H1 (cell line): ENCODE measurements around the gene GRIK4.

Experiments used
- GABPA ChIP-seq: IDR thresholded peaks from 2 replicates; pipeline ENCODE4 v1.6.1; 2011; ENCODE audit warnings: mild to moderate bottlenecking, low read length, moderate library complexity, borderline replicate concordance; ENCODE audit not compliant: insufficient read depth
- POLR2A ChIP-seq, 2 experiments: IDR thresholded peaks; 1 replicate in 1 of 2; 2 replicates in 1 of 2; pipeline ENCODE4 v1.6.1; 2011; ENCODE audit warnings: low read depth in 2 of 2, low read length in 2 of 2, mild to moderate bottlenecking in 2 of 2; ENCODE audit errors: control extremely low read depth in 1 of 2
- SP1 ChIP-seq: IDR thresholded peaks from 2 replicates; pipeline ENCODE4 v1.6.1; 2011; ENCODE audit warnings: low read depth, low read length
- TF ChIP-seq, protein P1 (sequence below), 3 experiments: IDR thresholded peaks; 1 replicate in 2 of 3; 2 replicates in 1 of 3; pipeline versions ENCODE4 v1.5.1 to v1.6.1; 2011; ENCODE audit warnings: low read length in 3 of 3, mild to moderate bottlenecking in 3 of 3, inconsistent platforms in 2 of 3, low read depth in 1 of 3, moderate library complexity in 1 of 3; ENCODE audit not compliant: insufficient read depth in 1 of 3; ENCODE audit errors: control extremely low read depth in 1 of 3

GRCh38 chr11:120462825-120463224 lies 48.7 kb upstream of the GRIK4 start:
- TF ChIP-seq SP1 = no peak
- TF ChIP-seq GABPA = no peak
- no peak for TF ChIP-seq POLR2A (IDR thresholded peaks at IDR 0.05; ENCODE audit: control extremely low read depth in 1 of 2, low read depth in 2 of 2, low read length in 2 of 2)
- TF ChIP-seq, protein P1, sequence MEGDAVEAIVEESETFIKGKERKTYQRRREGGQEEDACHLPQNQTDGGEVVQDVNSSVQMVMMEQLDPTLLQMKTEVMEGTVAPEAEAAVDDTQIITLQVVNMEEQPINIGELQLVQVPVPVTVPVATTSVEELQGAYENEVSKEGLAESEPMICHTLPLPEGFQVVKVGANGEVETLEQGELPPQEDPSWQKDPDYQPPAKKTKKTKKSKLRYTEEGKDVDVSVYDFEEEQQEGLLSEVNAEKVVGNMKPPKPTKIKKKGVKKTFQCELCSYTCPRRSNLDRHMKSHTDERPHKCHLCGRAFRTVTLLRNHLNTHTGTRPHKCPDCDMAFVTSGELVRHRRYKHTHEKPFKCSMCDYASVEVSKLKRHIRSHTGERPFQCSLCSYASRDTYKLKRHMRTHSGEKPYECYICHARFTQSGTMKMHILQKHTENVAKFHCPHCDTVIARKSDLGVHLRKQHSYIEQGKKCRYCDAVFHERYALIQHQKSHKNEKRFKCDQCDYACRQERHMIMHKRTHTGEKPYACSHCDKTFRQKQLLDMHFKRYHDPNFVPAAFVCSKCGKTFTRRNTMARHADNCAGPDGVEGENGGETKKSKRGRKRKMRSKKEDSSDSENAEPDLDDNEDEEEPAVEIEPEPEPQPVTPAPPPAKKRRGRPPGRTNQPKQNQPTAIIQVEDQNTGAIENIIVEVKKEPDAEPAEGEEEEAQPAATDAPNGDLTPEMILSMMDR (IDR thresholded peaks at IDR 0.05; ENCODE audit: control extremely low read depth in 1 of 3, insufficient read depth in 1 of 3, low read depth in 1 of 3, low read length in 3 of 3) = no peak
